Esophagus muscularis mucosa (tissue), 3 donors: ENCODE results near the gene PTPRB.

ENCODE experiments used
- CTCF ChIP-seq, 3 experiments: fragments of 200-600 bp in 2 of 3; fragments of 450-650 bp in 1 of 3; sonication (generic) in 2 of 3; IDR thresholded peaks; one replicate each; pipeline ENCODE4 v1.5.1; 2017 to 2019; ENCODE audit warnings: antibody characterized with exemption in 3 of 3, mild to moderate bottlenecking in 2 of 3, moderate library complexity in 1 of 3
- POLR2A ChIP-seq: fragments of 450-650 bp; IDR thresholded peaks from one replicate; pipeline ENCODE4 v1.6.1; 2017; ENCODE audit warnings: antibody characterized with exemption, moderate library complexity, mild to moderate bottlenecking, low read depth
- POLR2AphosphoS5 ChIP-seq, 2 donors: sonication (generic); formaldehyde crosslinking; IDR thresholded peaks; one replicate each; pipeline ENCODE4 v1.6.1; 2017; ENCODE audit warnings: antibody characterized with exemption in 2 of 2

- TF ChIP-seq CTCF (IDR thresholded peaks at IDR 0.05): no peak
- TF ChIP-seq POLR2A: no peak
- TF ChIP-seq POLR2AphosphoS5 (IDR thresholded peaks at IDR 0.05): no peak
These were observed 100.6 kb downstream of the PTPRB start for GRCh38 chr12:70536650-70537049.
